GM23338 (cell line): ENCODE data around the gene BPI. TPM values are rescaled to one million over a fixed set of nuclear protein-coding genes. Genes with fewer than 3 reads are reported as not detected.

Experiments
- ATAC-seq: fragments of 200-7000 bp; cut with Tn5 transposase; 3 replicates; pipeline ENCODE4 v1.9.1; 2020
- DNase-seq: peaks from one replicate; pipeline ENCODE4 v3.0.0-alpha.2; 2015; ENCODE audit warnings: low spot score
- H2AFZ ChIP-seq: fragments of 200-600 bp; sonication (generic); 2 replicates; pipeline ENCODE4 v1.8.0; 2016; ENCODE audit warnings: antibody characterized with exemption, mild to moderate bottlenecking, moderate library complexity
- H3F3A ChIP-seq: fragments of 200-600 bp; sonication (generic); replicated peaks from 2 replicates; pipeline ENCODE4 v1.8.0; 2017; ENCODE audit warnings: antibody characterized with exemption, mixed run types, low read depth
- H3K27ac ChIP-seq: fragments of 200-600 bp; sonication (generic); 2 replicates; pipeline ENCODE4 v1.6.1; 2016; ENCODE audit warnings: low read depth
- H3K27me3 ChIP-seq: fragments of 200-600 bp; sonication (generic); 2 replicates; pipeline ENCODE4 v1.8.0; 2016; ENCODE audit warnings: mild to moderate bottlenecking, mixed run types, moderate library complexity; ENCODE audit not compliant: insufficient read depth
- H3K36me3 ChIP-seq: fragments of 200-600 bp; sonication (generic); 2 replicates; pipeline ENCODE4 v1.8.0; 2016; ENCODE audit warnings: mild to moderate bottlenecking; ENCODE audit not compliant: insufficient read depth
- H3K4me1 ChIP-seq: fragments of 200-600 bp; sonication (generic); 2 replicates; pipeline ENCODE4 v1.8.0; 2016; ENCODE audit warnings: mild to moderate bottlenecking, moderate library complexity; ENCODE audit not compliant: insufficient read depth
- H3K4me2 ChIP-seq: fragments of 200-600 bp; sonication (generic); 2 replicates; pipeline ENCODE4 v1.7.1; 2017; ENCODE audit warnings: mixed run types
- H3K4me3 ChIP-seq: fragments of 200-600 bp; sonication (generic); 2 replicates; pipeline ENCODE4 v1.6.1; 2016; ENCODE audit warnings: mixed run types
- H3K79me2 ChIP-seq: fragments of 200-600 bp; sonication (generic); replicated peaks from 2 replicates; pipeline ENCODE4 v1.8.0; 2017; ENCODE audit warnings: mild to moderate bottlenecking; ENCODE audit not compliant: insufficient read depth
- H3K9me2 ChIP-seq: fragments of 200-600 bp; sonication (generic); 2 replicates; pipeline ENCODE4 v1.8.0; 2017; ENCODE audit not compliant: insufficient read depth
- H4K20me1 ChIP-seq: fragments of 200-600 bp; sonication (generic); replicated peaks from 2 replicates; pipeline ENCODE4 v1.8.0; 2017; ENCODE audit warnings: mild to moderate bottlenecking; ENCODE audit not compliant: insufficient read depth
- H3K27ac Mint-ChIP-seq: 2 replicates; pipeline ENCODE4 v1.8.0; 2020; ENCODE audit warnings: inconsistent platforms, mild to moderate bottlenecking, moderate library complexity, mixed read lengths
- H3K27me3 Mint-ChIP-seq: 3 replicates; pipeline ENCODE4 v1.8.0; 2022; ENCODE audit warnings: low read depth, mild to moderate bottlenecking, moderate library complexity, mixed read lengths, inconsistent platforms; ENCODE audit not compliant: insufficient read depth, poor library complexity
- H3K36me3 Mint-ChIP-seq: 3 replicates; pipeline ENCODE4 v1.8.0; 2021; ENCODE audit warnings: low read depth, mild to moderate bottlenecking, inconsistent platforms, moderate library complexity, mixed read lengths
- H3K4me1 Mint-ChIP-seq: 3 replicates; pipeline ENCODE4 v1.8.0; 2020; ENCODE audit warnings: mild to moderate bottlenecking, inconsistent platforms, mixed read lengths
- H3K4me3 Mint-ChIP-seq: 3 replicates; pipeline ENCODE4 v1.8.0; 2021; ENCODE audit warnings: moderate library complexity, mild to moderate bottlenecking, inconsistent platforms, mixed read lengths
- H3K9me3 Mint-ChIP-seq: 3 replicates; pipeline ENCODE4 v1.8.0; 2020; ENCODE audit warnings: moderate library complexity, mild to moderate bottlenecking, inconsistent platforms, mixed read lengths
- EZH2 ChIP-seq: fragments of 200-600 bp; sonication (generic); IDR thresholded peaks from one replicate; pipeline ENCODE4 v1.8.0; 2017; ENCODE audit warnings: antibody characterized with exemption, mild to moderate bottlenecking, low read depth; ENCODE audit not compliant: unreplicated experiment
- EZH2phosphoT487 ChIP-seq: fragments of 200-600 bp; sonication (generic); IDR thresholded peaks from one replicate; pipeline ENCODE4 v1.8.1; 2018; ENCODE audit warnings: antibody characterized with exemption; ENCODE audit not compliant: unreplicated experiment
- JUNB ChIP-seq: IDR thresholded peaks from one replicate; pipeline ENCODE4 v1.6.1; 2016; ENCODE audit warnings: antibody characterized with exemption; ENCODE audit not compliant: unreplicated experiment
- POLR2AphosphoS5 ChIP-seq: IDR thresholded peaks from 2 replicates; pipeline ENCODE4 v1.6.1; 2016; ENCODE audit warnings: antibody characterized with exemption, low read depth
- STAT1 ChIP-seq: IDR thresholded peaks from one replicate; pipeline ENCODE4 v1.6.1; 2016; ENCODE audit warnings: antibody characterized with exemption; ENCODE audit not compliant: unreplicated experiment
- ZNF331 ChIP-seq: fragments of 250-450 bp; sonication (Bioruptor Pico); IDR thresholded peaks from 2 replicates; pipeline ENCODE4 v1.5.0; 2020; ENCODE audit warnings: low read depth, mild to moderate bottlenecking, moderate library complexity
- polyA plus RNA-seq: library from polyadenylated mRNA; unstranded; fragments of >200 nt; fragmentation: Nextera tagmentation; extraction: Ambion mirVana; gene quantifications from 2 replicates; pipeline ENCODE4 v1.2.1, GENCODE V29; 2016
- total RNA-seq: library from RNA; depleted of rRNA; stranded (reverse); fragments of >200 nt; shearing (Covaris generic); gene quantifications from 2 replicates; pipeline ENCODE4 v1.2.3, GENCODE V29; 2014
- TF ChIP-seq, protein P1 (sequence below): fragments of 250-450 bp; sonication (Bioruptor Pico); IDR thresholded peaks from 2 replicates; pipeline ENCODE4 v1.5.0; 2020; ENCODE audit warnings: mild to moderate bottlenecking, moderate library complexity
- TF ChIP-seq, protein P2 (sequence below): IDR thresholded peaks from 2 replicates; pipeline ENCODE4 v1.6.1; 2016; ENCODE audit warnings: antibody characterized with exemption

Gene BPI
- total and polyA plus RNA-seq, 2 experiments from 2014 or later, result not detected

DNA sequence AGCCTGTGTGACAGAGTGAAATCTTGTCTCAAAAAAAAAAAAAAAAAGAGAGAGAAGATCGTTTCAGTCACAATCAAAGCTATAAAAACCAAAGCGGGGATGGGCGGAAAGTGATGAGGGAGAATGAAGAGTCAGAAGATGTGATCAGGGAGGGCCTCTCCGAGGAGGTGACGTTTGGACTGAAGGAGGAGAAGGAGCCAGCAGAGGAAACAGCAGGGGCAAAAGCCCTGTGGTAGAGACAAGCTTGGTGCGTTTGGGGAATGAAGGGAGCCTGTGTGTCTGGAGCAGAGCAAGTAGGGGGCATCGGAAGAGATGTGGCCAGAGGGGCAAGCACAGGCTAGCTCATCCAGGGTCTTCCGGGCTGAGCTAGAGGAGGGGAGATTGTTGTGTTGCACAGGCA lies 27.9 kb downstream of the BPI start (continued):
- TF ChIP-seq, protein P1, sequence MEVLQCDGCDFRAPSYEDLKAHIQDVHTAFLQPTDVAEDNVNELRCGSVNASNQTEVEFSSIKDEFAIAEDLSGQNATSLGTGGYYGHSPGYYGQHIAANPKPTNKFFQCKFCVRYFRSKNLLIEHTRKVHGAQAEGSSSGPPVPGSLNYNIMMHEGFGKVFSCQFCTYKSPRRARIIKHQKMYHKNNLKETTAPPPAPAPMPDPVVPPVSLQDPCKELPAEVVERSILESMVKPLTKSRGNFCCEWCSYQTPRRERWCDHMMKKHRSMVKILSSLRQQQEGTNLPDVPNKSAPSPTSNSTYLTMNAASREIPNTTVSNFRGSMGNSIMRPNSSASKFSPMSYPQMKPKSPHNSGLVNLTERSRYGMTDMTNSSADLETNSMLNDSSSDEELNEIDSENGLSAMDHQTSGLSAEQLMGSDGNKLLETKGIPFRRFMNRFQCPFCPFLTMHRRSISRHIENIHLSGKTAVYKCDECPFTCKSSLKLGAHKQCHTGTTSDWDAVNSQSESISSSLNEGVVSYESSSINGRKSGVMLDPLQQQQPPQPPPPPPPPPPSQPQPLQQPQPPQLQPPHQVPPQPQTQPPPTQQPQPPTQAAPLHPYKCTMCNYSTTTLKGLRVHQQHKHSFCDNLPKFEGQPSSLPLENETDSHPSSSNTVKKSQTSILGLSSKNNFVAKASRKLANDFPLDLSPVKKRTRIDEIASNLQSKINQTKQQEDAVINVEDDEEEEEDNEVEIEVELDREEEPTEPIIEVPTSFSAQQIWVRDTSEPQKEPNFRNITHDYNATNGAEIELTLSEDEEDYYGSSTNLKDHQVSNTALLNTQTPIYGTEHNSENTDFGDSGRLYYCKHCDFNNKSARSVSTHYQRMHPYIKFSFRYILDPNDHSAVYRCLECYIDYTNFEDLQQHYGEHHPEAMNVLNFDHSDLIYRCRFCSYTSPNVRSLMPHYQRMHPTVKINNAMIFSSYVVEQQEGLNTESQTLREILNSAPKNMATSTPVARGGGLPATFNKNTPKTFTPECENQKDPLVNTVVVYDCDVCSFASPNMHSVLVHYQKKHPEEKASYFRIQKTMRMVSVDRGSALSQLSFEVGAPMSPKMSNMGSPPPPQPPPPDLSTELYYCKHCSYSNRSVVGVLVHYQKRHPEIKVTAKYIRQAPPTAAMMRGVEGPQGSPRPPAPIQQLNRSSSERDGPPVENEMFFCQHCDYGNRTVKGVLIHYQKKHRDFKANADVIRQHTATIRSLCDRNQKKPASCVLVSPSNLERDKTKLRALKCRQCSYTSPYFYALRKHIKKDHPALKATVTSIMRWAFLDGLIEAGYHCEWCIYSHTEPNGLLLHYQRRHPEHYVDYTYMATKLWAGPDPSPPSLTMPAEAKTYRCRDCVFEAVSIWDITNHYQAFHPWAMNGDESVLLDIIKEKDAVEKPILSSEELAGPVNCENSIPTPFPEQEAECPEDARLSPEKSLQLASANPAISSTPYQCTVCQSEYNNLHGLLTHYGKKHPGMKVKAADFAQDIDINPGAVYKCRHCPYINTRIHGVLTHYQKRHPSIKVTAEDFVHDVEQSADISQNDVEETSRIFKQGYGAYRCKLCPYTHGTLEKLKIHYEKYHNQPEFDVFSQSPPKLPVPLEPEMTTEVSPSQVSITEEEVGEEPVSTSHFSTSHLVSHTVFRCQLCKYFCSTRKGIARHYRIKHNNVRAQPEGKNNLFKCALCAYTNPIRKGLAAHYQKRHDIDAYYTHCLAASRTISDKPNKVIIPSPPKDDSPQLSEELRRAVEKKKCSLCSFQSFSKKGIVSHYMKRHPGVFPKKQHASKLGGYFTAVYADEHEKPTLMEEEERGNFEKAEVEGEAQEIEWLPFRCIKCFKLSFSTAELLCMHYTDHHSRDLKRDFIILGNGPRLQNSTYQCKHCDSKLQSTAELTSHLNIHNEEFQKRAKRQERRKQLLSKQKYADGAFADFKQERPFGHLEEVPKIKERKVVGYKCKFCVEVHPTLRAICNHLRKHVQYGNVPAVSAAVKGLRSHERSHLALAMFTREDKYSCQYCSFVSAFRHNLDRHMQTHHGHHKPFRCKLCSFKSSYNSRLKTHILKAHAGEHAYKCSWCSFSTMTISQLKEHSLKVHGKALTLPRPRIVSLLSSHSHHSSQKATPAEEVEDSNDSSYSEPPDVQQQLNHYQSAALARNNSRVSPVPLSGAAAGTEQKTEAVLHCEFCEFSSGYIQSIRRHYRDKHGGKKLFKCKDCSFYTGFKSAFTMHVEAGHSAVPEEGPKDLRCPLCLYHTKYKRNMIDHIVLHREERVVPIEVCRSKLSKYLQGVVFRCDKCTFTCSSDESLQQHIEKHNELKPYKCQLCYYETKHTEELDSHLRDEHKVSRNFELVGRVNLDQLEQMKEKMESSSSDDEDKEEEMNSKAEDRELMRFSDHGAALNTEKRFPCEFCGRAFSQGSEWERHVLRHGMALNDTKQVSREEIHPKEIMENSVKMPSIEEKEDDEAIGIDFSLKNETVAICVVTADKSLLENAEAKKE (CRISPR knock-in tag), result no peak
- no peak for TF ChIP-seq POLR2AphosphoS5
- TF ChIP-seq STAT1, result no peak

DNA sequence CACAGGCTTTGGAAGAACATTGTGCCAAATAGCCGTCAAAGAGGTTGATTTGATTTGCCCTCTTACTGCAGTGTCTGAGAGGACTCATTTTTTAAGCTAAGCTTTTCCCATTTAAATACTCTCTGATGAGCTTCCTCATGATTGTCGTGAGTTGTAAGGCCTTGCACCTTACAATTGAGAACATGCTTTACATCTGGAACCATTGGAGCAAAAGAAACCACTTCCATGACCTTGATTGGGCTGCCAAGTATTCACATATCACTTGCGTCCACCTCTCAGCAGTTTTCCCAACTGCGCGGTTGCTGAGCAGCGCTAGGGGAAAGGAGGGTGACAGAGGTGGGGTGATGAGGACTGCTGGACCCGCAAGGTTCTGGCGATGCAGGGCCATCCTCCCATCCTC lies 30.1 kb downstream of the BPI start:
- H3K4me1 ChIP-seq, result peaks cover 1% of the 10 kb centered on the region
- H3K4me3 Mint-ChIP-seq, result no peak overlapping the region
- H3K9me3 Mint-ChIP-seq, result peaks cover 13% of the 10 kb centered on the region
- TF ChIP-seq, protein P1 (CRISPR knock-in tag), result no peak
- TF ChIP-seq POLR2AphosphoS5 (no peak), EZH2 (no peak), ZNF331 (CRISPR knock-in tag) (no peak), EZH2phosphoT487 (no peak), JUNB (no peak)
- TF ChIP-seq, protein P2, sequence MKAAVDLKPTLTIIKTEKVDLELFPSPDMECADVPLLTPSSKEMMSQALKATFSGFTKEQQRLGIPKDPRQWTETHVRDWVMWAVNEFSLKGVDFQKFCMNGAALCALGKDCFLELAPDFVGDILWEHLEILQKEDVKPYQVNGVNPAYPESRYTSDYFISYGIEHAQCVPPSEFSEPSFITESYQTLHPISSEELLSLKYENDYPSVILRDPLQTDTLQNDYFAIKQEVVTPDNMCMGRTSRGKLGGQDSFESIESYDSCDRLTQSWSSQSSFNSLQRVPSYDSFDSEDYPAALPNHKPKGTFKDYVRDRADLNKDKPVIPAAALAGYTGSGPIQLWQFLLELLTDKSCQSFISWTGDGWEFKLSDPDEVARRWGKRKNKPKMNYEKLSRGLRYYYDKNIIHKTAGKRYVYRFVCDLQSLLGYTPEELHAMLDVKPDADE, result no peak

More for the DNA sequence above, 30.1 kb downstream of the BPI start:
- H3K27ac Mint-ChIP-seq, result no peak overlapping the region
- H3K79me2 ChIP-seq, result no peaks in the 10 kb centered on the region
- no peaks in the 10 kb centered on the region for H4K20me1 ChIP-seq
- H3K27me3 Mint-ChIP-seq, result peaks cover 9% of the 10 kb centered on the region
- peaks cover 1% of the 10 kb centered on the region for H3K4me1 Mint-ChIP-seq
- peaks cover 10% of the 10 kb centered on the region; the same call in 2 of the 3 replicates for H3K36me3 Mint-ChIP-seq
- no peak overlapping the region for H3K4me3 ChIP-seq
- H3K9me2 ChIP-seq, result peaks cover 3% of the 10 kb centered on the region; the same call in 1 of the 2 replicates
- ATAC-seq (no peak), DNase-seq (no peak)
- no peak overlapping the region for H3K4me2 ChIP-seq
- no peaks in the 10 kb centered on the region for H3F3A ChIP-seq
- H3K27me3 ChIP-seq, result no peaks in the 10 kb centered on the region
- H3K36me3 ChIP-seq, result no peaks in the 10 kb centered on the region
- H2AFZ ChIP-seq, result no peak overlapping the region
- no peak overlapping the region for H3K27ac ChIP-seq
